ENCODE results near the gene PAF1. TPM values are rescaled to one million over a fixed set of nuclear protein-coding genes. Genes with fewer than 3 reads are reported as not detected.
A peak's percentile ranks its signal among the peaks of the same experiment; 100 is the strongest.

PAF1 gene
- total and polyA plus RNA-seq, 8 donors: 11.3 to 41.1 (median 15.4) TPM

DNA sequence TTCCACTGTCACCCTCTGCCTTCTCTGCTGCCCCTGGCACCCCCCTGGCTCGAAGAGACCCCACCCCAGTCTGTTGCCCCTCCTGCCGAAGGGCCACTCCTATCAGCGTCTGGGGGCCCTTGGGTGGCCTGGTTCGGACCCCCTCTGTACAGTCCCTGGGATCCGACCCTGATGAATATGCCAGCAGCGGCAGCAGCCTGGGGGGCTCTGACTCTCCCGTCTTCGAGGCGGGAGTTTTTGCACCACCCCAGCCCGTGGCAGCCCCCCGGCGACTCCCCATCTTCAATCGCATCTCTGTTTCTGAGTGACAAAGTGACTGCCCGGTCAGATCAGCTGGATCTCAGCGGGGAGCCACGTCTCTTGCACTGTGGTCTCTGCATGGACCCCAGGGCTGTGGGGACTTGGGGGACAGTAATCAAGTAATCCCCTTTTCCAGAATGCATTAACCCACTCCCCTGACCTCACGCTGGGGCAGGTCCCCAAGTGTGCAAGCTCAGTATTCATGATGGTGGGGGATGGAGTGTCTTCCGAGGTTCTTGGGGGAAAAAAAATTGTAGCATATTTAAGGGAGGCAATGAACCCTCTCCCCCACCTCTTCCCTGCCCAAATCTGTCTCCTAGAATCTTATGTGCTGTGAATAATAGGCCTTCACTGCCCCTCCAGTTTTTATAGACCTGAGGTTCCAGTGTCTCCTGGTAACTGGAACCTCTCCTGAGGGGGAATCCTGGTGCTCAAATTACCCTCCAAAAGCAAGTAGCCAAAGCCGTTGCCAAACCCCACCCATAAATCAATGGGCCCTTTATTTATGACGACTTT, 17.7 kb upstream of the PAF1 start:
- Histone ChIP-seq H3K9me3 (no peaks in the 10 kb centered on the region), H3K36me3 (peaks cover 0 to 5% (median 0%) of the 10 kb centered on the region in 3 donors), H3K4me3 (peak overlapping the region; percentile 70 to 96 (median 79)), H3K27ac (peak overlapping the region; percentile 89 to 99 (median 94)), H3K4me1 (peaks cover 12 to 24% (median 15%) of the 10 kb centered on the region in 3 donors), H3K27me3 (no peaks in the 10 kb centered on the region)
- WGBS, 2 donors: 36 to 52% methylated on average over 20 of the region's 20 CpGs
- intact Hi-C loops (cut with DNase I): no loop called here
- FAIRE-seq (no peak), ATAC-seq (no peak), DNase-seq (peak in 4 of 6 donors; percentile 49 to 68 (median 56))
- TF ChIP-seq CTCF (IDR thresholded peaks at IDR 0.05): no peak

GRCh38 chr19:39407660-39408391, 16.9 kb upstream of the PAF1 start:
- peak overlapping the region; percentile 89 to 99 (median 94) for H3K27ac ChIP-seq
- no peaks in the 10 kb centered on the region for H3K27me3 ChIP-seq
- no peak for TF ChIP-seq CTCF (IDR thresholded peaks at IDR 0.05)
- peaks cover 0 to 5% (median 0%) of the 10 kb centered on the region in 3 donors for H3K36me3 ChIP-seq
- DNase-seq (peak; percentile 55 to 85 (median 66)), FAIRE-seq (no peak), ATAC-seq (no peak)
- intact Hi-C loops (cut with DNase I): no loop called here
- H3K4me1 ChIP-seq: peaks cover 12 to 24% (median 15%) of the 10 kb centered on the region in 3 donors
- H3K4me3 ChIP-seq: peak overlapping the region; percentile 70 to 96 (median 79)
- 13 to 21% methylated on average over 32 to 40 of the region's 40 CpGs for WGBS, 2 donors
- no peaks in the 10 kb centered on the region for H3K9me3 ChIP-seq

DNA sequence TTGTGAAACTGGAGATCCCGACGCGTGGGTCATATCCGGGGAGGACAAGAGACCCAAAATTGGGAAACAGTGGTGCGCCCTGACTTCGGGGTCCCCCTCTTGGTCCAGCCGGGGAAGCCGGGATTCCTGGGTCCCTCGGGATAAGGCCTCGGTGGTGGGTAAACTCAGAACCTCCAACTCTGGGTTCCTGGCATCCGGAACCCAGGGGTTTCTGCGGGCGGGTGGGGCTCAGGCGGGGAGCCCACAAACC, 16.4 kb upstream of the PAF1 start:
- intact Hi-C loops (cut with DNase I): no loop called here
- Histone ChIP-seq H3K9me3 (no peaks in the 10 kb centered on the region), H3K27me3 (no peaks in the 10 kb centered on the region), H3K4me1 (peaks cover 12 to 25% (median 15%) of the 10 kb centered on the region in 3 donors), H3K27ac (peak overlapping the region; percentile 89 to 99 (median 94)), H3K4me3 (peak overlapping the region; percentile 70 to 96 (median 79)), H3K36me3 (peaks cover 0 to 5% (median 0%) of the 10 kb centered on the region in 3 donors)
- TF ChIP-seq CTCF (IDR thresholded peaks at IDR 0.05): no peak
- FAIRE-seq (no peak), DNase-seq (peak in 1 of 6 donors; percentile 55), ATAC-seq (no peak)
- WGBS, 2 donors: 0% methylated on average over 9 to 14 of the region's 14 CpGs

DNA sequence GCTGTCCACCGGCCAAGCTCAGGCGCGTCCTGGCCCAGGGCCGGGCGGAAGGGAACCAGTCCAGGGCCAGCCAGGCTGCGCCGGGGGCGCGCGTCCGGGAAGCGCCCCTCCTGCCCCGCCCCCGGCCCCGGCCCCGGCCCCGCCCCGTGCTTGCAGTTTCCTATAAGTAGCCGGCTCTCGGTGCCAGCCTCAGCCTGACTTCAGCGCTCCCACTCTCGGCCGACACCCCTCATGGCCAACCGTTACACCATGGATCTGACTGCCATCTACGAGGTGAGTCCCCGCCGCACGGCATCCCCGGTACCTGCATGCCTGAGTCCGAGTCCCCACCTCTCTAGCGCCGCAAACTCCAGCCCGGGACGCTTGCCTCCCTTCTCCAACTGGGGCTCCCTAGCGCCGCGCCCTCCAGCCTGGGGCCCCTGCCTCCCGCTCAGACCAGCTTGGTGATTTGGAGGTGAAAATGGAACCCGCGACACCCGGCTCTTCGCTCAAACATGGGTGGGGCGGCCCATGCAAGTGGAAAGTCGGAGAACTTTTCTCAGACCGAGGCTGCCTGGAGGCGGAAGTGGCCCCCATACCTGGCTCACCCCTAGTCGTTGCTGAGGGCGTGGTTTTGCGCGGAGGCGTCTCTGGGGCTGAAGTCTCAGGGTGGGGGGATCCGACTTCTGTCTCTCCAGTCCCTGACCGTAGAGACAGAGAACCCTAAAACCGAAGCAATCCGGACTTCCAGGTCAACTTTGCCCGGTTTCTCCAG, 15.9 kb upstream of the PAF1 start, which contains the start of gene ZFP36:
ZFP36 (plus strand) TSS at position 192 of the 754 bp plus-strand sequence; CDS start at position 250, 58 bp downstream.
- peaks cover 0 to 5% (median 0%) of the 10 kb centered on the region in 3 donors for H3K36me3 ChIP-seq
- intact Hi-C loops (cut with DNase I): no loop called here
- peak; percentile 51 to 62 (median 55) for ATAC-seq
- peak within 1 kb of the TSS; percentile 89 to 99 (median 94) for H3K27ac ChIP-seq
- H3K27me3 ChIP-seq: no peaks in the 10 kb centered on the region
- H3K4me1 ChIP-seq: peaks cover 12 to 30% (median 15%) of the 10 kb centered on the region in 3 donors
- no peaks in the 10 kb centered on the region for H3K9me3 ChIP-seq
- WGBS, 2 donors: 0 to 1% methylated on average over 56 of the region's 56 CpGs
- FAIRE-seq: no peak
- DNase-seq: peak; percentile 86 to 99 (median 92)
- peak within 1 kb of the TSS; percentile 70 to 96 (median 79) for H3K4me3 ChIP-seq
- TF ChIP-seq CTCF (IDR thresholded peaks at IDR 0.05): no peak

Data from pancreas (tissue), 10 donors.